ENCODE data around the gene NNAT. TPM values are rescaled to one million over a fixed set of nuclear protein-coding genes. Genes with fewer than 3 reads are reported as not detected.

The NNAT gene
- total RNA-seq, 2 donors from 2014 or later: 0.19 to 0.93 TPM

- Mint-ChIP-seq H3K36me3 (ENCODE audit: insufficient read depth in 2 of 2) (no peaks in the 10 kb centered on the region), H3K4me3 (no peak overlapping the region), H3K9me3 (no peaks in the 10 kb centered on the region), H3K4me1 (ENCODE audit: low read depth) (no peaks in the 10 kb centered on the region), H3K27ac (no peak overlapping the region), H3K27me3 (ENCODE audit: low read depth) (peaks cover 9% of the 10 kb centered on the region)
- ATAC-seq (replicated peaks in 1 of 2) (no peak), DNase-seq (no peak)
Measured at GRCh38 chr20:37490663-37491350, 30.2 kb upstream of the NNAT start.

GRCh38 chr20:37492096-37492625 is 28.9 kb upstream of the NNAT start:
- Mint-ChIP-seq H3K36me3 (ENCODE audit: insufficient read depth in 2 of 2) (no peaks in the 10 kb centered on the region), H3K27ac (no peak overlapping the region), H3K4me3 (no peak overlapping the region), H3K27me3 (ENCODE audit: low read depth) (peaks cover 6% of the 10 kb centered on the region), H3K4me1 (ENCODE audit: low read depth) (no peaks in the 10 kb centered on the region), H3K9me3 (no peaks in the 10 kb centered on the region)
- DNase-seq: no peak
- no peak for ATAC-seq (replicated peaks in 1 of 2)

GRCh38 chr20:37492945-37493344 is 28.1 kb upstream of the NNAT start:
- Mint-ChIP-seq H3K27me3 (ENCODE audit: low read depth) (no peaks in the 10 kb centered on the region), H3K4me3 (no peak overlapping the region), H3K27ac (no peak overlapping the region), H3K9me3 (no peaks in the 10 kb centered on the region), H3K4me1 (ENCODE audit: low read depth) (no peaks in the 10 kb centered on the region), H3K36me3 (ENCODE audit: insufficient read depth in 2 of 2) (no peaks in the 10 kb centered on the region)
- ATAC-seq (replicated peaks in 1 of 2): no peak
- no peak for DNase-seq

GRCh38 chr20:37494301-37494700 is 26.7 kb upstream of the NNAT start:
- no peaks in the 10 kb centered on the region for H3K9me3 Mint-ChIP-seq
- H3K27ac Mint-ChIP-seq: no peak overlapping the region
- H3K4me1 Mint-ChIP-seq (ENCODE audit: low read depth): no peaks in the 10 kb centered on the region
- no peak overlapping the region for H3K4me3 Mint-ChIP-seq
- no peaks in the 10 kb centered on the region for H3K27me3 Mint-ChIP-seq (ENCODE audit: low read depth)
- ATAC-seq (replicated peaks in 1 of 2): no peak
- no peak for DNase-seq
- H3K36me3 Mint-ChIP-seq (ENCODE audit: insufficient read depth in 2 of 2): no peaks in the 10 kb centered on the region

GRCh38 chr20:37494796-37495195 is 26.3 kb upstream of the NNAT start:
- Mint-ChIP-seq H3K27me3 (ENCODE audit: low read depth) (no peaks in the 10 kb centered on the region), H3K27ac (no peak overlapping the region), H3K9me3 (no peaks in the 10 kb centered on the region), H3K4me3 (no peak overlapping the region), H3K4me1 (ENCODE audit: low read depth) (no peaks in the 10 kb centered on the region), H3K36me3 (ENCODE audit: insufficient read depth in 2 of 2) (no peaks in the 10 kb centered on the region)
- ATAC-seq (replicated peaks in 1 of 2): no peak
- DNase-seq: no peak

- no peaks in the 10 kb centered on the region for H3K4me1 Mint-ChIP-seq (ENCODE audit: low read depth)
- no peaks in the 10 kb centered on the region for H3K9me3 Mint-ChIP-seq
- no peak overlapping the region for H3K27ac Mint-ChIP-seq
- DNase-seq: no peak
- ATAC-seq (replicated peaks in 1 of 2): no peak
- H3K27me3 Mint-ChIP-seq (ENCODE audit: low read depth): no peaks in the 10 kb centered on the region
- H3K4me3 Mint-ChIP-seq: no peak overlapping the region
- H3K36me3 Mint-ChIP-seq (ENCODE audit: insufficient read depth in 2 of 2): no peaks in the 10 kb centered on the region
Measured at GRCh38 chr20:37498066-37498665, 22.9 kb upstream of the NNAT start.

GRCh38 chr20:37500311-37500710 is 20.7 kb upstream of the NNAT start:
- no peak overlapping the region for H3K27ac Mint-ChIP-seq
- DNase-seq (no peak), ATAC-seq (replicated peaks in 1 of 2) (no peak)
- no peaks in the 10 kb centered on the region for H3K4me1 Mint-ChIP-seq (ENCODE audit: low read depth)
- H3K36me3 Mint-ChIP-seq (ENCODE audit: insufficient read depth in 2 of 2): no peaks in the 10 kb centered on the region
- no peaks in the 10 kb centered on the region for H3K27me3 Mint-ChIP-seq (ENCODE audit: low read depth)
- no peaks in the 10 kb centered on the region for H3K9me3 Mint-ChIP-seq
- no peak overlapping the region for H3K4me3 Mint-ChIP-seq

- no peak overlapping the region for H3K27ac Mint-ChIP-seq
- no peaks in the 10 kb centered on the region for H3K9me3 Mint-ChIP-seq
- no peaks in the 10 kb centered on the region for H3K27me3 Mint-ChIP-seq (ENCODE audit: low read depth)
- DNase-seq: no peak
- no peak for ATAC-seq (replicated peaks in 1 of 2)
- no peak overlapping the region for H3K4me3 Mint-ChIP-seq
- H3K36me3 Mint-ChIP-seq (ENCODE audit: insufficient read depth in 2 of 2): no peaks in the 10 kb centered on the region
- H3K4me1 Mint-ChIP-seq (ENCODE audit: low read depth): no peaks in the 10 kb centered on the region
Measured at GRCh38 chr20:37501940-37502339, 19.1 kb upstream of the NNAT start.

- DNase-seq: no peak
- no peak overlapping the region for H3K4me3 Mint-ChIP-seq
- H3K9me3 Mint-ChIP-seq: no peaks in the 10 kb centered on the region
- H3K4me1 Mint-ChIP-seq (ENCODE audit: low read depth): no peaks in the 10 kb centered on the region
- no peaks in the 10 kb centered on the region for H3K36me3 Mint-ChIP-seq (ENCODE audit: insufficient read depth in 2 of 2)
- no peak overlapping the region for H3K27ac Mint-ChIP-seq
- no peak for ATAC-seq (replicated peaks in 1 of 2)
- H3K27me3 Mint-ChIP-seq (ENCODE audit: low read depth): no peaks in the 10 kb centered on the region
Measured at GRCh38 chr20:37502654-37503053, 18.4 kb upstream of the NNAT start.

- Mint-ChIP-seq H3K27me3 (ENCODE audit: low read depth) (no peaks in the 10 kb centered on the region), H3K4me3 (no peak overlapping the region), H3K9me3 (no peaks in the 10 kb centered on the region), H3K4me1 (ENCODE audit: low read depth) (no peaks in the 10 kb centered on the region), H3K27ac (no peak overlapping the region), H3K36me3 (ENCODE audit: insufficient read depth in 2 of 2) (no peaks in the 10 kb centered on the region)
- DNase-seq (no peak), ATAC-seq (replicated peaks in 1 of 2) (no peak)
Measured at GRCh38 chr20:37503256-37503927, 17.7 kb upstream of the NNAT start.

GRCh38 chr20:37504404-37505096 is 16.5 kb upstream of the NNAT start:
- no peaks in the 10 kb centered on the region for H3K36me3 Mint-ChIP-seq (ENCODE audit: insufficient read depth in 2 of 2)
- H3K9me3 Mint-ChIP-seq: no peaks in the 10 kb centered on the region
- H3K27me3 Mint-ChIP-seq (ENCODE audit: low read depth): no peaks in the 10 kb centered on the region
- DNase-seq: no peak
- ATAC-seq (replicated peaks in 1 of 2): no peak
- no peak overlapping the region for H3K27ac Mint-ChIP-seq
- H3K4me3 Mint-ChIP-seq: no peak overlapping the region
- H3K4me1 Mint-ChIP-seq (ENCODE audit: low read depth): no peaks in the 10 kb centered on the region

GRCh38 chr20:37505263-37506151 is 15.5 kb upstream of the NNAT start:
- no peaks in the 10 kb centered on the region for H3K36me3 Mint-ChIP-seq (ENCODE audit: insufficient read depth in 2 of 2)
- H3K27ac Mint-ChIP-seq: no peak overlapping the region
- no peaks in the 10 kb centered on the region for H3K4me1 Mint-ChIP-seq (ENCODE audit: low read depth)
- DNase-seq: no peak
- no peak for ATAC-seq (replicated peaks in 1 of 2)
- no peak overlapping the region for H3K4me3 Mint-ChIP-seq
- no peaks in the 10 kb centered on the region for H3K9me3 Mint-ChIP-seq
- no peaks in the 10 kb centered on the region for H3K27me3 Mint-ChIP-seq (ENCODE audit: low read depth)

Measured in activated T-cell treated with anti-CD3 and anti-CD28 coated beads, Interleukin-2, amount 50 U/mL, for 72 hours (primary cell).